Esophagus (tissue), 2 donors: Measurements from ENCODE around the gene SLC26A9. TPM values are rescaled to one million over a fixed set of nuclear protein-coding genes. Genes with fewer than 3 reads are reported as not detected.
"Not testable (repeated sequence)": the region's sequence is repeated elsewhere in the genome, so short reads cannot be mapped to it uniquely, and the experiment has no call there.

Source experiments
- H3K27ac ChIP-seq, 2 donors: one replicate each; pipeline ENCODE4 v1.5.1; 2013; ENCODE audit warnings: low read depth in 2 of 2, mild to moderate bottlenecking in 2 of 2, inconsistent platforms in 1 of 2, low read length in 1 of 2, moderate library complexity in 1 of 2
- H3K27me3 ChIP-seq, 2 donors: one replicate each; pipeline ENCODE4 v1.6.1; 2013; ENCODE audit warnings: low read length in 2 of 2, control low read depth in 1 of 2, mild to moderate bottlenecking in 1 of 2; ENCODE audit not compliant: insufficient read depth in 2 of 2, control insufficient read depth in 1 of 2
- H3K36me3 ChIP-seq, 2 donors: one replicate each; pipeline ENCODE4 v1.6.1; 2013; ENCODE audit warnings: low read length in 1 of 2; ENCODE audit not compliant: control insufficient read depth in 2 of 2, insufficient read depth in 2 of 2
- H3K4me1 ChIP-seq, 2 donors: one replicate each; pipeline ENCODE4 v1.6.1; 2013; ENCODE audit warnings: low read length in 1 of 2; ENCODE audit not compliant: control insufficient read depth in 2 of 2, insufficient read depth in 2 of 2
- H3K4me3 ChIP-seq, 2 donors: one replicate each; pipeline ENCODE4 v1.5.1; 2013; ENCODE audit warnings: low read length in 2 of 2, mild to moderate bottlenecking in 2 of 2, low read depth in 1 of 2, moderate library complexity in 1 of 2
- H3K9me3 ChIP-seq, 2 donors: one replicate each; pipeline ENCODE4 v1.6.1; 2013; ENCODE audit warnings: mild to moderate bottlenecking in 2 of 2, low read depth in 1 of 2, low read length in 1 of 2, moderate library complexity in 1 of 2; ENCODE audit not compliant: control insufficient read depth in 2 of 2, insufficient read depth in 1 of 2
- WGBS, 2 donors: extraction: QIAGEN DNeasy Blood & Tissue Kit; methylation state at CpG; one replicate each; pipeline ENCODE4 v1.1.7; 2013; 5-methylcytosine and 5-hydroxymethylcytosine counted together
- polyA plus RNA-seq, 2 donors: library from polyadenylated mRNA; stranded (reverse); fragments of 200-250 nt; gene quantifications; one replicate each; pipeline ENCODE4 v1.2.3, GENCODE V29; 2013
- donor health status: healthy with polysubstance abuse.
- donor health status: Bipolar disorder and iron deficiency.

Gene SLC26A9
- polyA plus RNA-seq, 2 donors = 0.96 to 1.5 TPM

DNA sequence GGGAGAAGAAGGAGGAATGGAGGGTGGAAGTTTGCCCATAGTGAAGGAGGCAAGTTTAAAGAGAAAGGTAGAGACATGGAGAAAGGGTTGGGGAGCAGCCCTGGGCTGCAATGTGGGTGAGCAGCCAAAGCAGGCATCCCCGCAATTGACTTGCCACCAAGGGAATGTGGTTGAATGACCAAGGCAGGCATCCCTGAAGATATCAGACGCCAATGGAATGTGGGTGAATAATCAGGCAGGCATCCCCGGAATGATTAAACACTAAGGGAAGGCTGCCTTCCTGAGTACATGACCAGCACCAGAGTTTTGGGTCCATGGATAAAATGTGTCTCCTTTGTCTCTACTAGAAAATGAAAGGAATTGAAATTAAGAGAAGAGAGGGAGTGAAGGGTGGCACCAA lies 53.5 kb downstream of the SLC26A9 start:
- 82 to 84% methylated on average over 3 of the region's 3 CpGs for WGBS, 2 donors
- H3K9me3 ChIP-seq, H3K4me1 ChIP-seq, H3K4me3 ChIP-seq, H3K36me3 ChIP-seq, H3K27me3 ChIP-seq, H3K27ac ChIP-seq: not testable (repeated sequence)

DNA sequence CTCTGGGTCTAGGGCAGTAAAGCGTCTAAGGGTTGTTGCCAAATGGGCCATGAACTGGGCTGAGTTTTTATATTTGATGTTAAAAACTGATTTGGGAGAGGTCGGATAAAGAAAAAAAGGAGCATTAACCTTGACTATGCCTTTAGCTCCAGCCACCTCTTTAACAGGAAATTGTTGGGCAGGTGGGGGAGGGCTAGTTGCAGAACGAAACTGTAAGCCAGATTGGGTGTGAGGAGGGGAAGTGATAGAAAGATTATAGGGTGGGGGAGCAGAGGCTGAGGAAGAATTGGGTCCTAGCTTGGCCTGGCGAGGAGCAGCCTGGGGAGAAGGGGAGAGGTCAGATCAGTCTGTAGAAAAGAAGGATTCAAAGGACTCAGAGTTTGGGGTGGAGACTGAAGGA lies 54.2 kb downstream of the SLC26A9 start:
- 81 to 84% methylated on average over 4 of the region's 4 CpGs for WGBS, 2 donors

DNA sequence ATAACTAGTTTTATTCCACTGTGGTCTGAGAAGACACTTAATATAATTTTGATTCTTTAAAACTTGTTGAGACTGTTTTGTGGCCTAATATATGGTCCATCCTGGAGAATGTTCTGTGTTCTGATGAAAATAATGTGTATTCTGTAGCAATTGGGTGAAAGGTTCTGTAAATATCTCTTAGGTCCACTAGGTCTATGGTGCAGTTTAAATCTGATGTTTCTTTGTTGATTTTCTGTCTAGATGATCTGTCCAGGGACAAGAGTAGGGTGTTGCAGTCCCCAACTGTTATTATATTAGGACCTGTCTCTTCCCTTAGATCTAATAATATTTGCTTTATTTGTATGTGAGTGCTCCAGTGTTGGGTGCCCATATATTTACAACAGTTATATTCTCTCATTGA lies 59.5 kb downstream of the SLC26A9 start:
- H3K4me3 ChIP-seq = no peak overlapping the region

More for the DNA sequence above, 54.2 kb downstream of the SLC26A9 start:
- H3K27me3 ChIP-seq, H3K4me1 ChIP-seq, H3K4me3 ChIP-seq, H3K36me3 ChIP-seq, H3K9me3 ChIP-seq, H3K27ac ChIP-seq: not testable (repeated sequence)

DNA sequence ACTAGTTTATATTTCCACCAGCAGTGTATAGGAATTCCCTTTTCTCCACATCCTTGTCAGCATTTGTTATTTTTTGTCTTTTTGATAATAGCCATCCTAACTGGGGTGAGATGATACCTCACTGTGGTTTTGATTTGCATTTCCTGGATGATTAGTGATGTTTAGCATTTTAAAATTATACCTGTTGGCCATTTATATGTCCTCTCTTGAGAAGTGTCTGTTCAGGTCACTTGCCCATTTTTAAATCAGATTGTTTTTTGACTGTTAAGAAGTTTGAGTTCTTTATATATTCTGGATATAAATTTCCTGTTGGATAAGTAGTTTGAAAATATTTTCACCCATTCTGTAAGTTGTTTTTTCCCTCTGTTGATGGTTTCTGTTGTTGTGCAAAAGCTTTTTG lies 62.3 kb downstream of the SLC26A9 start:
- no peak overlapping the region for H3K4me3 ChIP-seq
- no peak overlapping the region for H3K27ac ChIP-seq
- H3K36me3 ChIP-seq = no peaks in the 10 kb centered on the region
- H3K4me1 ChIP-seq = no peaks in the 10 kb centered on the region
- H3K9me3 ChIP-seq = peaks cover 0 to 3% of the 10 kb centered on the region in 2 donors
- H3K27me3 ChIP-seq = no peaks in the 10 kb centered on the region

More for the DNA sequence above, 59.5 kb downstream of the SLC26A9 start:
- Histone ChIP-seq H3K36me3 (no peaks in the 10 kb centered on the region), H3K27ac (no peak overlapping the region), H3K9me3 (peaks cover 0 to 3% of the 10 kb centered on the region in 2 donors), H3K27me3 (no peaks in the 10 kb centered on the region), H3K4me1 (no peaks in the 10 kb centered on the region)

DNA sequence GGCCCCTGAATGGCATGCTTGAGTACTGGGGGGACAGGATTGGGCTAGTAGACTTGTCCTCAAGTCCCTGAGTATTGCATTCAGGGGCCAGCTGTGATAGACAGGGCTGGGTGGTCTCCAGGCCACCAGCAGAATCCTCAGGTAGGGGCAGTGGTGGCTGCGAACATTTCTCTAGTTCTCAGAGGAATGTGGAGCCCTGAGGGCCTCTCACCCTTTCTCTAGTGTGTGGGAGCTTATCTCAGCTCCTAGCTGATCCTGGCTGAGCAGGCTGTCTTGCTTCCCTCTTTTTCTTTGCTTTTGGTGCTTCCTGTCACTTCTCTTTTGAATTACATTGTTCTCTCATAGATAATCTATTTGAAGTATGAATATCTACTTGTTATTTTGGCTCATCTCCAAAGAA lies 63.3 kb downstream of the SLC26A9 start:
- Histone ChIP-seq H3K9me3 (peaks cover 0 to 3% of the 10 kb centered on the region in 2 donors), H3K4me1 (no peaks in the 10 kb centered on the region), H3K36me3 (no peaks in the 10 kb centered on the region), H3K27me3 (no peaks in the 10 kb centered on the region), H3K4me3 (no peak overlapping the region), H3K27ac (no peak overlapping the region)
- WGBS, 2 donors = 91 to 100% methylated on average over 1 of the region's 1 CpG

DNA sequence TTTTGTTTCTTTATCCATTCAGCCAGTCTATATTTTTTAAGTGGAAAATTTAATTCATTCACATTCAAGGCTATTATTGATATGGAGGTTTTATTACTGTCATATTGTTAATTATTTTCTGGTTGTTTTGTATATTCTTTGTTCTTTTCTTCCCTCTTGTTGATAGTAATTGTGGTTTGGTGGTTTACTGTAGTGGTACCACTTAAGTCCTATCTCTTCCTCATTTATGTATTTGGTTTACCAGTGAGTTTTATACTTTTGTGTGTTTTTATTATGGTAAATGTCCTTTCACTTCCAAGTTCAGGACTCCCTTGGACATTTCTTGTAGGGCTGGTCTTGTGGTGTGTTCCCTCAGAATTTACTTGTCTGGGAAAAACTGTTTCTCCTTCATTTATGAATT lies 65.2 kb downstream of the SLC26A9 start:
- Histone ChIP-seq H3K27me3 (no peaks in the 10 kb centered on the region), H3K27ac (no peak overlapping the region), H3K4me1 (no peaks in the 10 kb centered on the region), H3K9me3 (peaks cover 0 to 3% of the 10 kb centered on the region in 2 donors), H3K36me3 (no peaks in the 10 kb centered on the region), H3K4me3 (no peak overlapping the region)

DNA sequence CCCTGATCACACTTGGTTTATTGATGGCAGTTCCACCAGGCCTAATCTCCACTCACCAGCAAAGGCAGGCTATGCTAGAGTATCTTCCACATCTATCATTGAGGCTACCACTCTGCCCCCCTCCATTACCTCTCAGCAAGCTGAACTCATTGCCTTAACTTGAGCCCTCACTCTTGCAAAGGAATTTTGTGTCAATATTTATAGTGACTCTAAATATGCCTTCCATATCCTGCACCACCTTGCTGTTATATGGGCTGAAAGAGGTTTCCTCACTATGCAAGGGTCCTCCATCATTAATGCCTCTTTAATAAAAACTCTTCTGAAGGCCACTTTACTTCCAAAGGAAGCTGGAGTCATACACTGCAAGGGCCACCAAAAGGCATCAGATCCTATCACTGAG lies 70.1 kb downstream of the SLC26A9 start:
- not testable (repeated sequence) for H3K4me3 ChIP-seq

DNA sequence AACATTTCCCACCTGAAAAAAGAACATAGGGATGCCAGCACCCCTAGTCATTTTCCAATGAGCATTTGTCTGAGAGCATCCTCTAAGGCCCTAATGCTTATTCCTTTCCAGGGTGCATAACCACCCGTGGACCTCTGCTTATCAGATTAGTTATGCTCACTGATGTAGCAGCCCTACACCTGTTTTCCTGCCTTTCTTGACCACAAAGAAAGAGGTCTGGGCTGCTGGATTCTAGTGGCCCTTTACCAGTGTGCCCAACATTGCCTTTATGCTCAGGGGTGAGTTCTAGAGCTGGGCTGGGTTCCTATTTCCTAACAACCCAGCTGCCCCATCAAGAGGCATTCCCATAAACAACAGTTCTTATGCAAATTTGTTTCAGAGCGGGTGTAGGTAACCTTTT lies 73.0 kb downstream of the SLC26A9 start:
- Histone ChIP-seq H3K27me3 (no peaks in the 10 kb centered on the region), H3K4me1 (no peaks in the 10 kb centered on the region), H3K9me3 (no peaks in the 10 kb centered on the region), H3K27ac (no peak overlapping the region), H3K4me3 (no peak overlapping the region), H3K36me3 (no peaks in the 10 kb centered on the region)
- WGBS, 2 donors = 67 to 82% methylated on average over 2 of the region's 2 CpGs

More for the DNA sequence above, 70.1 kb downstream of the SLC26A9 start:
- not testable (repeated sequence) for H3K27me3 ChIP-seq, H3K4me1 ChIP-seq, H3K27ac ChIP-seq, H3K36me3 ChIP-seq, H3K9me3 ChIP-seq

Other genes with a start within 250 kb of the SLC26A9 start
- gene NUCKS1, start 193.3 kb downstream of the SLC26A9 start, polyA plus RNA-seq = 10 to 100 TPM; 25.1 to 26.5 TPM
- 1 to 10 TPM; 3.3 to 5.0 TPM for gene RAB29, start 168.0 kb downstream of the SLC26A9 start, polyA plus RNA-seq
- 1 to 10 TPM; 2.6 to 5.0 TPM for gene SLC41A1, start 130.3 kb downstream of the SLC26A9 start, polyA plus RNA-seq
- gene PM20D1, start 93.3 kb downstream of the SLC26A9 start, polyA plus RNA-seq = not detected
- gene RAB7B, start 59.9 kb upstream of the SLC26A9 start, polyA plus RNA-seq = 10 to 100 TPM; 14.1 to 19.4 TPM
- gene CTSE, start 80.4 kb upstream of the SLC26A9 start, polyA plus RNA-seq = under 1 TPM; 0.09 to 0.53 TPM
- under 1 TPM; 0.37 to 0.81 TPM for gene RHEX, start 109.7 kb upstream of the SLC26A9 start, polyA plus RNA-seq
- gene AVPR1B, start 173.9 kb upstream of the SLC26A9 start, polyA plus RNA-seq = not detected